Subcutaneous abdominal adipose tissue (tissue), 5 donors: ENCODE data around the gene RFNG.

Experiments
- H3K27ac ChIP-seq: one replicate; pipeline ENCODE4 v1.7.0; 2013; ENCODE audit warnings: low read depth, mild to moderate bottlenecking, inconsistent platforms, low read length, moderate library complexity
- H3K27me3 ChIP-seq, 5 donors: one replicate each; pipeline ENCODE4 v1.7.0; 2013; ENCODE audit warnings: low read length in 5 of 5, inconsistent platforms in 1 of 5; ENCODE audit not compliant: control insufficient read depth in 5 of 5, insufficient read depth in 4 of 5
- H3K36me3 ChIP-seq, 5 donors: one replicate each; pipeline ENCODE4 v1.7.0; 2013; ENCODE audit warnings: low read length in 5 of 5; ENCODE audit not compliant: control insufficient read depth in 5 of 5, insufficient read depth in 5 of 5
- H3K4me1 ChIP-seq, 5 donors: one replicate each; pipeline ENCODE4 v1.7.0; 2013; ENCODE audit warnings: low read length in 5 of 5, mild to moderate bottlenecking in 3 of 5, moderate library complexity in 1 of 5; ENCODE audit not compliant: control insufficient read depth in 5 of 5, insufficient read depth in 5 of 5
- H3K4me3 ChIP-seq, 5 donors: one replicate each; pipeline ENCODE4 v1.7.0; 2013; ENCODE audit warnings: low read length in 5 of 5, low read depth in 1 of 5
- H3K9ac ChIP-seq, 5 donors: one replicate each; pipeline ENCODE4 v1.7.0; 2013; ENCODE audit warnings: low read length in 5 of 5, mild to moderate bottlenecking in 4 of 5, moderate library complexity in 3 of 5
- H3K9me3 ChIP-seq, 5 donors: one replicate each; pipeline ENCODE4 v1.7.0; 2013; ENCODE audit warnings: low read length in 5 of 5; ENCODE audit not compliant: control insufficient read depth in 5 of 5
- donor health status: healthy.
- donor health status: healthy.
- donor health status: healthy.
- donor health status: healthy.
- donor health status: healthy.

RFNG gene

GRCh38 chr17:82051776-82052637 is at the start of gene RFNG, which contains the start of gene GPS1:
Gene RFNG (minus strand): TSS chr17:82051811. CDS start chr17:82051766, 45 bp downstream.
Gene GPS1 (plus strand): TSS chr17:82051898. CDS start chr17:82051932, 34 bp downstream.
- Histone ChIP-seq H3K9me3 (no peaks in the 10 kb centered on the region), H3K27ac (no peak within 1 kb of the TSS), H3K4me3 (peak within 1 kb of the TSS; percentile 67 to 83 (median 79)), H3K27me3 (no peaks in the 10 kb centered on the region), H3K9ac (peak within 1 kb of the TSS; percentile 68 to 92 (median 82)), H3K4me1 (peaks cover 4 to 39% (median 33%) of the 10 kb centered on the region in 5 donors), H3K36me3 (peaks cover 0 to 66% (median 57%) of the 10 kb centered on the region in 5 donors)

GRCh38 chr17:82101301-82101715 is 49.7 kb upstream of the RFNG start:
- H3K4me3 ChIP-seq, result no peak overlapping the region
- H3K27me3 ChIP-seq, result no peaks in the 10 kb centered on the region
- H3K4me1 ChIP-seq, result peaks cover 13 to 85% (median 79%) of the 10 kb centered on the region in 5 donors
- peak overlapping the region; percentile 83 for H3K27ac ChIP-seq
- peaks cover 0 to under 1% (median 0%) of the 10 kb centered on the region in 5 donors for H3K36me3 ChIP-seq
- no peaks in the 10 kb centered on the region for H3K9me3 ChIP-seq
- H3K9ac ChIP-seq, result no peak overlapping the region

- Histone ChIP-seq H3K9me3 (no peaks in the 10 kb centered on the region), H3K9ac (no peak overlapping the region), H3K4me3 (no peak overlapping the region), H3K4me1 (peaks cover 9 to 85% (median 79%) of the 10 kb centered on the region in 5 donors), H3K27ac (peak overlapping the region; percentile 83), H3K36me3 (peaks cover 0 to 6% (median 2%) of the 10 kb centered on the region in 5 donors), H3K27me3 (no peaks in the 10 kb centered on the region)
These were observed 49.1 kb upstream of the RFNG start for GRCh38 chr17:82100502-82101298.

- Histone ChIP-seq H3K27me3 (no peaks in the 10 kb centered on the region), H3K4me1 (peaks cover 5 to 83% (median 77%) of the 10 kb centered on the region in 5 donors), H3K4me3 (peak overlapping the region in 4 of 5 donors; percentile 50 to 70 (median 62)), H3K36me3 (peaks cover 0 to 16% (median 9%) of the 10 kb centered on the region in 5 donors), H3K9me3 (no peaks in the 10 kb centered on the region), H3K9ac (peak overlapping the region in 4 of 5 donors; percentile 22 to 48 (median 46)), H3K27ac (peak overlapping the region; percentile 83)
These were observed 47.5 kb upstream of the RFNG start for GRCh38 chr17:82098939-82099763.

GRCh38 chr17:82098169-82098938 is 46.7 kb upstream of the RFNG start, which contains the start of gene FASN:
Gene FASN (minus strand): TSS chr17:82098236. CDS start chr17:82096445, 1,791 bp downstream.
- H3K4me1 ChIP-seq, result peaks cover 5 to 80% (median 76%) of the 10 kb centered on the region in 5 donors
- peak within 1 kb of the TSS in 4 of 5 donors; percentile 61 to 79 (median 68) for H3K4me3 ChIP-seq
- peak within 1 kb of the TSS in 4 of 5 donors; percentile 44 to 73 (median 64) for H3K9ac ChIP-seq
- H3K27ac ChIP-seq, result peak within 1 kb of the TSS; percentile 83
- peaks cover 0 to 23% (median 16%) of the 10 kb centered on the region in 5 donors for H3K36me3 ChIP-seq
- no peaks in the 10 kb centered on the region for H3K27me3 ChIP-seq
- H3K9me3 ChIP-seq, result no peaks in the 10 kb centered on the region

- H3K27me3 ChIP-seq, result no peaks in the 10 kb centered on the region
- peaks cover 5 to 82% (median 76%) of the 10 kb centered on the region in 5 donors for H3K4me1 ChIP-seq
- H3K9me3 ChIP-seq, result no peaks in the 10 kb centered on the region
- peak overlapping the region in 3 of 5 donors; percentile 44 to 73 (median 59) for H3K9ac ChIP-seq
- peak overlapping the region; percentile 57 for H3K27ac ChIP-seq
- peak overlapping the region in 4 of 5 donors; percentile 61 to 79 (median 68) for H3K4me3 ChIP-seq
- H3K36me3 ChIP-seq, result peaks cover 0 to 28% (median 21%) of the 10 kb centered on the region in 5 donors
These were observed 46.2 kb upstream of the RFNG start for GRCh38 chr17:82097919-82098168.

- Histone ChIP-seq H3K9ac (peak overlapping the region in 4 of 5 donors; percentile 44 to 73 (median 64)), H3K9me3 (no peaks in the 10 kb centered on the region), H3K36me3 (peaks cover 0 to 32% (median 22%) of the 10 kb centered on the region in 5 donors), H3K27me3 (no peaks in the 10 kb centered on the region), H3K4me1 (peaks cover 5 to 81% (median 75%) of the 10 kb centered on the region in 5 donors), H3K27ac (peak overlapping the region; percentile 57), H3K4me3 (peak overlapping the region in 4 of 5 donors; percentile 61 to 79 (median 68))
These were observed 45.7 kb upstream of the RFNG start for GRCh38 chr17:82097184-82097918.

- Histone ChIP-seq H3K9me3 (no peaks in the 10 kb centered on the region), H3K27me3 (no peaks in the 10 kb centered on the region), H3K4me1 (peaks cover 3 to 81% (median 69%) of the 10 kb centered on the region in 5 donors), H3K36me3 (peaks cover 0 to 38% (median 28%) of the 10 kb centered on the region in 5 donors), H3K9ac (peak overlapping the region in 4 of 5 donors; percentile 44 to 72 (median 64)), H3K27ac (peak overlapping the region; percentile 57), H3K4me3 (peak overlapping the region in 4 of 5 donors; percentile 61 to 79 (median 68))
These were observed 45.1 kb upstream of the RFNG start for GRCh38 chr17:82096709-82097183.
